ENCODE results near the gene CPN1. TPM values are rescaled to one million over a fixed set of nuclear protein-coding genes. Genes with fewer than 3 reads are reported as not detected.

CPN1 gene
- total RNA-seq, 1 experiment from 2014 or later, result not detected

DNA sequence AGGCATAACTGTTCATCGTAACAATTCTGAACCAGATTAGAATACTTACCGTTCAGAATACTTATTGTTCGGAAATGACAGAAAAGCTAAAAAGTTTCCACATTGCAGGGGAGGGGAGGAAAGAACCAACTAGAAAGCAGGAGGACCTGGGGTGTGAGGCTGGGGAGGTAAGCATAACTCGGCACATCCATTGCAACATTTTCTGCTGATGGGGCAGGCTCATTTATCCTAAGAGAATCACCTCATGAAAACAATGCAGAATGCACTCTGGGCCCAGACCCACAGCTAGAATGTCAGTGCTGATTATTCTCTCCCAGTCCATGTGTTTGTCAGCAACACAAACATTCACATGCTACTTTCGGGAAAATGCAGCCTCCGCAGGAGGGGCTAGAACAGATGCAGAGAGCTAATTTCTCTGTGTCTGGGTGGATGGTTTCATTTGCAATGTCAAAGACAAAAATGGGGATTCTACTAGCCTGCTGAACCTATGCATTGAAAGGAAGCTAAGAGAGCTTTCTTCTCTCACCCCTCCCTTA is 81.5 kb downstream of the CPN1 start:
- no peak overlapping the region for H3K4me2 ChIP-seq (ENCODE audit: insufficient read depth, insufficient read length, low read length)
- Mint-ChIP-seq H3K36me3 (ENCODE audit: insufficient read depth in 1 of 3, low read depth in 3 of 3) (peaks cover 0 to 2% (median 0%) of the 10 kb centered on the region in 3 experiments; a peak in 2 of 7 replicates), H3K4me1 (peaks cover 16 to 17% of the 10 kb centered on the region in 2 experiments), H3K27me3 (ENCODE audit: low read depth) (no peaks in the 10 kb centered on the region), H3K9me3 (no peaks in the 10 kb centered on the region; a peak in 1 of 5 replicates), H3K27ac (peak overlapping the region in 1 of 3 experiments; percentile 25; a peak in 1 of 7 replicates), H3K4me3 (no peak overlapping the region)
- H3K9me3 ChIP-seq (ENCODE audit: control insufficient read depth, low read depth, low read length), result no peaks in the 10 kb centered on the region
- TF ChIP-seq CTCF (conservative IDR thresholded peaks at IDR 0.05), result no peak
- H3K14ac ChIP-seq (ENCODE audit: insufficient read depth, low read length), result no peak overlapping the region
- H3K4me1 ChIP-seq (ENCODE audit: insufficient read depth, low read length), result no peaks in the 10 kb centered on the region; the same call in 1 of the 2 replicates
- peaks cover 3% of the 10 kb centered on the region for H3K79me1 ChIP-seq (ENCODE audit: insufficient read depth, low read depth, low read length, poor library complexity, severe bottlenecking)
- no peaks in the 10 kb centered on the region for H4K20me1 ChIP-seq (ENCODE audit: control insufficient read depth, insufficient read depth, insufficient read length)
- no peak overlapping the region for H3K23ac ChIP-seq (ENCODE audit: insufficient read length, low read depth, low read length)
- DNase-seq, result no peak
- H3K27ac ChIP-seq (ENCODE audit: insufficient read length, low read depth, low read length), result no peak overlapping the region
- no CpG with 5 or more reads among the region's 6 CpGs for WGBS (ENCODE audit: extremely low coverage, insufficient read length, low lambda C conversion rate)
- H4K8ac ChIP-seq (replicated peaks; ENCODE audit: insufficient read length, low read depth, low read length), result no peak overlapping the region
- H2BK15ac ChIP-seq (ENCODE audit: low read depth, low read length), result no peak overlapping the region
- H4K91ac ChIP-seq (ENCODE audit: insufficient read length, low read depth, low read length), result no peak overlapping the region
- H2BK5ac ChIP-seq (ENCODE audit: insufficient read length, low read length), result no peak overlapping the region
- no peak overlapping the region for H2AFZ ChIP-seq (ENCODE audit: low read length)
- no peak overlapping the region for H2BK20ac ChIP-seq (ENCODE audit: low read depth, low read length, poor library complexity, severe bottlenecking)
- no peak overlapping the region for H2BK120ac ChIP-seq (ENCODE audit: low read depth, low read length, poor library complexity, severe bottlenecking)
- no peak overlapping the region for H3T11ph ChIP-seq (ENCODE audit: low read length)
- no peaks in the 10 kb centered on the region for H3K23me2 ChIP-seq (ENCODE audit: insufficient read length, low read depth, low read length, poor library complexity, severe bottlenecking)
- H3K79me2 ChIP-seq (ENCODE audit: insufficient read depth, low read length), result no peaks in the 10 kb centered on the region
- no peak overlapping the region for H3K56ac ChIP-seq (ENCODE audit: insufficient read length, low read depth, low read length)
- no peak overlapping the region for H4K5ac ChIP-seq (ENCODE audit: insufficient read length, low read depth, low read length)
- H3K27me3 ChIP-seq (ENCODE audit: insufficient read depth, low read length), result no peaks in the 10 kb centered on the region
- no peak overlapping the region for H3K18ac ChIP-seq (ENCODE audit: insufficient read length, low read depth, low read length)
- H3K4ac ChIP-seq (ENCODE audit: low read depth, low read length), result no peak overlapping the region
- H2BK12ac ChIP-seq (ENCODE audit: insufficient read length, low read depth, low read length), result no peak overlapping the region
- no peak overlapping the region for H2AK5ac ChIP-seq (ENCODE audit: insufficient read length, low read length)
- no peak overlapping the region for H3K9ac ChIP-seq (ENCODE audit: extremely low read depth, insufficient read length, low read length)
